ENCODE results near the gene EPX.
A peak's percentile ranks its signal among the peaks of the same experiment; 100 is the strongest.
"Not testable (repeated sequence)": the region's sequence is repeated elsewhere in the genome, so short reads cannot be mapped to it uniquely, and the experiment has no call there.

The EPX gene

DNA sequence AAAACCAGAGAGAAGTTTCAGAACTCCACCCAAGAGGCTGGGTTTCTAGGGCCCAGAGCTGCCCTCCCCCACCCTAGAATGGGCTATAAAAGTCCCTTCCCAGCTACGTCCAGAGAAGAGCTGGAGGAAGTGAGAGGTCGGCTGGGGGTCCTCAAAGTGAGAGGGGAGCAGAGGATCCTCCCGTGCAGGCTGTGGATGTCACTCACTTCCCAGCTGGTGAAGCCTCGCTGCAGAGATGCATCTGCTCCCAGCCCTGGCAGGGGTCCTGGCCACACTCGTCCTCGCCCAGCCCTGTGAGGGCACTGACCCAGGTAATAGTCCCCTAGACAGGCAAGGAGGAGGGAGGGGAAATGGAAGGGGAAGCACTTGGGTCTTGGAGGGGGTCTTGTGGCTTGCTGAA is at the start of gene EPX:
EPX (plus strand) TSS at position 115 of the 400 bp plus-strand sequence; CDS start at position 236, 121 bp downstream.
- DNase-seq: no peak

- DNase-seq: not testable (repeated sequence)
Measured at GRCh38 chr17:58143335-58143734, 49.2 kb upstream of the EPX start.

GRCh38 chr17:58144801-58145200 is 47.7 kb upstream of the EPX start:
- DNase-seq: no peak

DNA sequence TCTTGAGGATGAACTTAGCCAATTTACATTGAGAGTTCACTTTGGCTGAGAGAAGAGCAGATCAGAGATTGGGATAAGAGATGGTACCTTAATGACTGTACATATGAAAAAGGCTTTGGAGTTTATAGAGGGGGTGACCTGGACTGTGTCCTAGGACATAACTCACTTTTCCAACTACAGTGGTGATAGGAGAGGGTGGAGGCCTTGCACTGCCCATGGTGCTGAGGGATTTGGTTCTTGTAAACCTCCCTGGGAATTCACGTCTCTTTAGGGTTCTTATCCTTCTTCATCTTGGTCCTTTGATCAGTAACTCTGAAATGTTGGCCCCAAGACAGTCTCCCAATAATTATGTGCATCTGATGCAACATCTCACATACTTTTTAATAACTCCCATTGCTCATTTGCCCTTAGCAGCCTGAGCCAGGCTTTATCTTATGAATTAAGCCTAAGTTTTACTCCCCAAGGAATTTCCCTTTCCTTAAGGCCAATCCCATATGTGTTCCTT is 44.5 kb upstream of the EPX start, which contains the start of gene OR4D1:
OR4D1 (plus strand) TSS at position 455 of the 505 bp plus-strand sequence. CDS start 6,770 bp downstream, outside the sequence.
- no peak for DNase-seq

DNA sequence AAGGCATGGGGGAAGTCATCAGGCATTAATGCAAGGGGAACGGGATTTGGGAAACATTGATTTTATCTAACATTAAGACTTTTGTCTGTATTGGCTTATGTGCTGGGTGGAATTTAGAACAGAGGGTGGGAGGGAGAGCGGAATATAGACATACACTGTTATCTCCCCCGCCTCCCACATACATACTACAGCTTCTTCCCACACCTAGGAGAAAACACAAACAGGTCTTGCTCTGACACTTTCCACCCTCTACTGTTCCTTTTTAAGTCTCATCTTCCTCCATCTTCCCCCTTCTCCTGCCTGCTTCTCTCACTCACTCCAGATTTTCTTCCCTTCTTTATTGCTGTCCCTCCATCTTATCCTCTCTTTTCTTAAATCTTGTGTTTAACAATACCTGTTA is 43.9 kb upstream of the EPX start:
- no peak for DNase-seq

DNA sequence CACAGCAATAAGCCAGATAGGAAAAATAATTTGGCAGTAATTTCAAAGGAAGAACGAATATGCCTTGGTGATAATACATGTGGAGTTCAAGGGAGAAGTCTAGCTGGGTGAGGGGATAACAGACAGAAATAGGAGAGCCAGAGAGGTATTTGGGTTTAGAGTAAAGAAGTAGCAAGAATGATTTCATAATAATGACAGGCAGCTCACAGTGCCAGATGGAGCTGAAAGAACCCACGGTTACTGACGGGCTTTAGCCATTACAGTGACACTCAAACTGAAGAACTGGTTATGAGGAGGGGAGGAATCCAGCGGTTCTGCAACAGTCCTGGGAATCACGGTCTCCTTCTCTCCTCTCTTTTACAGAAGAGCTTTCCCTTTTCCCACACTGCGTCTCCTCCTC is 42.1 kb upstream of the EPX start:
- DNase-seq: no peak

DNA sequence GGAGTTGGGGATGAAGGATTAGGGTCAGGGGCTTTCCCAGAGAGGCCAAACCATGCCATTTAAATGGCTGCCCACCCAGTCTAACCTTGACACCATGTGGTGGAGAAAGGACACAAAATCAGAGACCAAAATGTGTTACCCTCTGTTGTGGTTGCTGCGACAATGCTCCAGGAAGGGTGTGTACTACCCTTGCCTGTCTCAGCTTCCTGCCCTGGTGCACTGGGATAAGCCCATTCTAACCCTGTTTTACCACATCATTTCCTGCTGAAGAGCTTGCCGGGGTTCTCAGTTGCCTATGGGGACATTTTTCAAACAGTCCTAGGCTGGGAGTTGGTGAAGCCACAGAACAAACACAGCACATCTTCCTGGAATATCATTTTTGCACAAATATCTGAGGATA is 39.5 kb upstream of the EPX start:
- DNase-seq: peak; percentile 16

- DNase-seq: no peak
Measured at GRCh38 chr17:58153671-58154070, 38.9 kb upstream of the EPX start.

GRCh38 chr17:58156839-58157803 is 35.4 kb upstream of the EPX start:
- DNase-seq: no peak

DNA sequence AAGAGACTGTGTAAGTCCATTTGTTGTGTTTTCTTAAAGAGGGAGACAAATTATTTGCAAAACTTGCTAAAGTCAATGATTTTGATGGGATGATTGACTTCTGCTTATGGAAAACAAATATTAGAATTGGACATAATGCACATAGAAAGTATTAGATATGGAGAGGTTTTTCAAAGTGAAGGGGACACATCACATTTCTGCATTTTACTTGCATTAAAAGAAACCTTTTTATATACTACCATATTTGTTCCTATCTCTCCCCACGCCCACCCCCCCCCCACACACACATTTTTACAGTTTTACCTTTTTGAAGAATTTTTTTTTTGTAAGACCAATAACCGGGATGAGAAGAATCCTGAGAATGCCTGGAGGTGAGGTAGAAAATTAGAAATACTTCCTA is 34.3 kb upstream of the EPX start:
- no peak for DNase-seq

DNA sequence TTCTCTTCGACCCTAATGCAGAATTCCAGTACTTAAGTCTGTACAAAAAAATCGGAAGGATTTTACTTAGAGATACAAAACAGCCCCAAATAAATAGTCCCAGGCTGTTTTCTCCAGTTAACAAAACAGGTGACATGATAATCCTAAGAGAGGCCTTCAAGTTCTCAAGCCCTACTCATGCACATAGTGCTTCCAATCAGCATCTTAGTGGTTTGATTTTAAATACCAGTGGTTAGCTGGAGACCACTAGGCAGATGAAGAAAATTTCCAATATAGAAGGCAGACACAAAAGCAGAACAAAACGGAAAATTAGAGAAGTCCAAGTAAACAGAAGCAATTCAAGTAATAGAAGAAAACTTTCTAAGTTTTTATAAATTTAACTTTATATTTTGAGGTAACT is 31.0 kb upstream of the EPX start:
- DNase-seq: no peak

GRCh38 chr17:58165981-58166380 is 26.5 kb upstream of the EPX start:
- DNase-seq: no peak

DNA sequence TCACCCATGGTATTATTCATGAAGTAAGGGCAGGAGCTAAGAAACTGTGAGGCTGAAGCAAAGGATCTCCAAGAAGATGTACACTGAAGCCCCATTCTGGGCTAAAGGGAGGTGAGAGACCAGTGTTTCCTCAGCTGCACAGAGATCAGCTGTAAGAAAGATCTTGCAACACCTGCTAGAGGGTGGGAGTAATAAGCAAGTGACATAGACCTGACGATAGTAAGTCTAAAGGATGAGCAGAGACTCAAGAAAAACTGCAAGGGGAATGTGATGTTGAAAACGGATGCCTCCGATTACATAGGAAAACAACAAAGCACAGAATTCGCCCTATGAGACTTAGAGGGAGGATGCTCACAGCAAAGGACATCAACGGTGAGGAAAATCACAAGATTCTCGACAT is 25.8 kb upstream of the EPX start, which contains the start of gene OR4D2:
OR4D2 (plus strand) TSS at position 301 of the 400 bp plus-strand sequence. CDS start 2,674 bp downstream, outside the sequence.
- no peak for DNase-seq

DNA sequence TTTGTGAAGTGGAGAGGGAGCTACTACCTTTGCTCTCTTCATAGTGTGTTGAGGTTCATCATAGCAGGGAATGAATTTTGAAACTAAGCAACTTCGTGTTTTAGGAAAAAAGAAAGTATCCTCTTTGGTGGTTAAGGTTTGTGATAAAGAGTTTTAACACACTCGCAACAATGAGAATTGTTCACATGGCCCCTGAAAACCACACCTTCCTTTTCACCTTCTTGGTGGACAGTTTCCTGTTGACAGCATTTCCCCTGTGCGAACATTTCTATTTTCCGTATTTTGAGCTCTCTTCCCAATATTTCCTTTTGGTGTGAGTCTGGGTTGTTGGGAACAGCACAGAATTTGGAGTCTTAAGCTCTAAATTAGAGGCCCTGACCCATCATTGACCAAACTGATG is 21.9 kb upstream of the EPX start:
- DNase-seq: no peak

DNA sequence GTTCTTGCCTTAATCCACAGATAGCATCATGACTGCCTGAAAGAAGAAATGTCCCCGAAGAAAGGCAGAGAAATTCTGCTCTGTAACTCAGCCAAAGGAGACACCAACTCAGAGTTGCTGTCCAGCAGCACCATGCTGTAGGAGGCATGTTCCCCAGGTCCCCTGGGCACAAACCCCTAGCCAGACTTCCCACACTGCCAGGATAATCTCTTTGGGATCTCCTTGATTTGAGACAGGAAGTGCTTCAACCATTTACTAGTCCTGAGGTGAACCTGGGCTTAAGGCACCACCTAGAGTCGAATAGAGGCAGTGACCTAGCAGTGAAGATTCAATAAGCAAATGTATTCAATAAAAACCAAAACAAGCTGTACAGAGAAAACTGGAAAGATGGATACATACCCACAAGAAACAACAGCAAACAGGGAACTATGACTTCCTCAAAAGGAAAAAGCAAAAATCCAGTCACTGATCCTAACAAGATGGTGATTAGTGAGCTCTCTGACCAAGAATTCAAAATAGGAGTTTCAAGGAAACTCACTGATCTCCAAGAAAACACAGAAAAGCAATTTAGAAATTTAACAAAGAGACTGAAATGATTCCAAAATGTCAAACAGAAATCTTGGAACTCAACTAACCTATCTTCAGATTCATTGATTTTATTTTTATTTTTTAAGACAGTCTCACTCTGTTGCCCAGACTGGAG is 20.0 kb upstream of the EPX start:
- no peak for DNase-seq

DNA sequence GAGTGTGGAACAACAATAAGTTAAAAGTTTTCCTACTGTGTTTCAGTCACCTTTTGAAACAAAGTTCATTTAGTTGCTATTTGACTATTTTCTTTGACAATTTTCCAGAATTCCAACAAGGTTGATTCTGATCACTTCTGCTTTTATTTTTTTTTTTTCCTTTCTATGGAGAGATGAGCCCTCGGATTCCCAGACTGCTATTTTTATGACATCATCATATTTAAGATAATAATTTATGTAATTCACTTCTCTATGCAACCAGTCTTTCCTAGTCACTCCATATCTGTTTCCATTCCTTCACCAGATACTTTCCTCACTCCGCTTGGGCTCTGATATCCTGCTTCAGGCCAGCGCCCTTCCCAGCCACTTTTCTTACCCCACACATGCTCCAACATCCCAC is 17.7 kb upstream of the EPX start:
- DNase-seq: no peak

DNA sequence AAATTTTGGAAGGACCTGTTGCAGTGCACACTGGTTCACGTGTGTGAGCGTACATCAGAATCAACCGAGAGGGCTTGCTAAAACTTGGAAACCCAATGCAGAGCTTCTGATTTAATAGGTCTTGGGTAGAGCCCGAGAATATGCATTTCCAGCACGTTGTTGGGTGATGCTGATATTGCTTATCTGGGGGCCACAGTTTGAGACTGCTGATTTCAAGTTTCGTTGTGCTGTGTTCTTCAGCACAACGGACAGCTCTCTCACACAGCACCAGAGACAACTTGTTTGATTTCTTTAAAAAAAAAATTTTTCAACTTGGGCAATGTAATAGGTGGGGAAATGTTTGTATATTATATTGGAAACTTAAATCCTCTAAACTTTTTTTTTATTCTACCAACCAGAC is 16.3 kb upstream of the EPX start:
- no peak for DNase-seq

DNA sequence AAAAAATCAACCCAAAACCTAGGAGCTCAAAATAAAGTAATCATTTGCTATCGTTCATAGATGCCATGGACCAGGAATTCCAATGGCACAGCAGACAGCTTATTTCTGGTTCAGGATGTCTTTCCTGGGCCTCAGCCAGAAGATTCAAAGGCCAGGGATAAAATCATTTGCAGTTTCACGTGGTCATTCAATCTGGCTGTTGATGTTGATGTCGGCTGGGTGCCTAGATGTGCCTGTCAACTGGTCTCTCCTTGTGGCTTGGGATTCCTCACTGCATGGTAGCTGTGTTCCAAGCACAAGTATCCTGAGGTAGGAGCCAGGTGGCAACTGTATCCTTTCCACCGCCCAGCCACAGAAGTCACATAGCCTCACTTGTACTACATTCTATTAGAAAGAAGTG is 10.7 kb upstream of the EPX start:
- DNase-seq: no peak

GRCh38 chr17:58183514-58183913 is 9.0 kb upstream of the EPX start:
- DNase-seq: no peak

DNA sequence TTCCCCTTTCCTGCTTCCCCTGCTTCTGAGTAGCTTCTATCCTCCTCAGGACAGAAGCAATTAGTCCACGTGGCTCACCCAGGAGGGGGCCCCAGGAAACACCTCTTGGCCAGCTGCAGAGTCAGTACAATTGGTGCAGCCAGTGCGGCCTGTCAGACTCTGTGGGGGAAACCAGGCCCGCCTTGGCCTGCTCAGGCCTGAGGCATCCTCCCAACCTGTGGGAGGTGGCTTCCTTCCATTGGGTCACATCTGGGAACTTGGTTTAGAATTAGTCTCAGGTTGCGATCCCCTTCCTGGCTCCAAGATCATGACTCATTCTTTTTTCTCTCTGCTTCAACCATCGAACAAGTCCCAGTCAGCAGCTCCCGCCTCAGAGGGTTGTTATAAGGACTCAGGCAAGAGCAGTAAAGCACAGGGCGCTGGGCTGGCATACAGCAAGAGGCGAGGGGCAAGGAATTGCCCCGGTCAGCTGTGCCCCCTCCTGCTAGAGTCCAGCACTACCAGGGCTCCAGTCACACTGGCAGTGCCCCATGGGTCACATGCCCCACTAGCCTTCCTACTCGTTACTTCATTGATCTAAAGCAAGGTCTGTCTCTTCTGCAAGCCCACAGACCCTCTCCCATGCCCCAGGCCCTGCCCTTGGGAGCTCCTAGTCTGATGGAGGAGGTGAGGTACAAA is 8.1 kb upstream of the EPX start:
- no peak for DNase-seq

- no peak for DNase-seq
Measured at GRCh38 chr17:58184986-58185761, 7.4 kb upstream of the EPX start.

GRCh38 chr17:58186591-58186990 is 5.9 kb upstream of the EPX start:
- no peak for DNase-seq
